GM23338 (cell line): ENCODE measurements around the gene EDA. TPM values are rescaled to one million over a fixed set of nuclear protein-coding genes. Genes with fewer than 3 reads are reported as not detected.

Experiments
- ATAC-seq: fragments of 200-7000 bp; cut with Tn5 transposase; 3 replicates; pipeline ENCODE4 v1.9.1; 2020
- DNase-seq: peaks from one replicate; pipeline ENCODE4 v3.0.0-alpha.2; 2015; ENCODE audit warnings: low spot score
- H2AFZ ChIP-seq: fragments of 200-600 bp; sonication (generic); 2 replicates; pipeline ENCODE4 v1.8.0; 2016; ENCODE audit warnings: antibody characterized with exemption, mild to moderate bottlenecking, moderate library complexity
- H3F3A ChIP-seq: fragments of 200-600 bp; sonication (generic); replicated peaks from 2 replicates; pipeline ENCODE4 v1.8.0; 2017; ENCODE audit warnings: antibody characterized with exemption, mixed run types, low read depth
- H3K27ac ChIP-seq: fragments of 200-600 bp; sonication (generic); 2 replicates; pipeline ENCODE4 v1.6.1; 2016; ENCODE audit warnings: low read depth
- H3K27me3 ChIP-seq: fragments of 200-600 bp; sonication (generic); 2 replicates; pipeline ENCODE4 v1.8.0; 2016; ENCODE audit warnings: mild to moderate bottlenecking, mixed run types, moderate library complexity; ENCODE audit not compliant: insufficient read depth
- H3K36me3 ChIP-seq: fragments of 200-600 bp; sonication (generic); 2 replicates; pipeline ENCODE4 v1.8.0; 2016; ENCODE audit warnings: mild to moderate bottlenecking; ENCODE audit not compliant: insufficient read depth
- H3K4me1 ChIP-seq: fragments of 200-600 bp; sonication (generic); 2 replicates; pipeline ENCODE4 v1.8.0; 2016; ENCODE audit warnings: mild to moderate bottlenecking, moderate library complexity; ENCODE audit not compliant: insufficient read depth
- H3K4me2 ChIP-seq: fragments of 200-600 bp; sonication (generic); 2 replicates; pipeline ENCODE4 v1.7.1; 2017; ENCODE audit warnings: mixed run types
- H3K4me3 ChIP-seq: fragments of 200-600 bp; sonication (generic); 2 replicates; pipeline ENCODE4 v1.6.1; 2016; ENCODE audit warnings: mixed run types
- H3K79me2 ChIP-seq: fragments of 200-600 bp; sonication (generic); replicated peaks from 2 replicates; pipeline ENCODE4 v1.8.0; 2017; ENCODE audit warnings: mild to moderate bottlenecking; ENCODE audit not compliant: insufficient read depth
- H3K9me2 ChIP-seq: fragments of 200-600 bp; sonication (generic); 2 replicates; pipeline ENCODE4 v1.8.0; 2017; ENCODE audit not compliant: insufficient read depth
- H4K20me1 ChIP-seq: fragments of 200-600 bp; sonication (generic); replicated peaks from 2 replicates; pipeline ENCODE4 v1.8.0; 2017; ENCODE audit warnings: mild to moderate bottlenecking; ENCODE audit not compliant: insufficient read depth
- H3K27ac Mint-ChIP-seq: 2 replicates; pipeline ENCODE4 v1.8.0; 2020; ENCODE audit warnings: inconsistent platforms, mild to moderate bottlenecking, moderate library complexity, mixed read lengths
- H3K27me3 Mint-ChIP-seq: 3 replicates; pipeline ENCODE4 v1.8.0; 2022; ENCODE audit warnings: low read depth, mild to moderate bottlenecking, moderate library complexity, mixed read lengths, inconsistent platforms; ENCODE audit not compliant: insufficient read depth, poor library complexity
- H3K36me3 Mint-ChIP-seq: 3 replicates; pipeline ENCODE4 v1.8.0; 2021; ENCODE audit warnings: low read depth, mild to moderate bottlenecking, inconsistent platforms, moderate library complexity, mixed read lengths
- H3K4me1 Mint-ChIP-seq: 3 replicates; pipeline ENCODE4 v1.8.0; 2020; ENCODE audit warnings: mild to moderate bottlenecking, inconsistent platforms, mixed read lengths
- H3K4me3 Mint-ChIP-seq: 3 replicates; pipeline ENCODE4 v1.8.0; 2021; ENCODE audit warnings: moderate library complexity, mild to moderate bottlenecking, inconsistent platforms, mixed read lengths
- H3K9me3 Mint-ChIP-seq: 3 replicates; pipeline ENCODE4 v1.8.0; 2020; ENCODE audit warnings: moderate library complexity, mild to moderate bottlenecking, inconsistent platforms, mixed read lengths
- CREB1 ChIP-seq: fragments of 250-450 bp; sonication (Bioruptor Pico); IDR thresholded peaks from 2 replicates; pipeline ENCODE4 v1.5.0; 2020; ENCODE audit warnings: low read depth, mild to moderate bottlenecking, moderate library complexity
- EZH2 ChIP-seq: fragments of 200-600 bp; sonication (generic); IDR thresholded peaks from one replicate; pipeline ENCODE4 v1.8.0; 2017; ENCODE audit warnings: antibody characterized with exemption, mild to moderate bottlenecking, low read depth; ENCODE audit not compliant: unreplicated experiment
- EZH2phosphoT487 ChIP-seq: fragments of 200-600 bp; sonication (generic); IDR thresholded peaks from one replicate; pipeline ENCODE4 v1.8.1; 2018; ENCODE audit warnings: antibody characterized with exemption; ENCODE audit not compliant: unreplicated experiment
- JUNB ChIP-seq: IDR thresholded peaks from one replicate; pipeline ENCODE4 v1.6.1; 2016; ENCODE audit warnings: antibody characterized with exemption; ENCODE audit not compliant: unreplicated experiment
- NANOG ChIP-seq: IDR thresholded peaks from 2 replicates; pipeline ENCODE4 v1.6.1; 2016; ENCODE audit warnings: antibody characterized with exemption, borderline replicate concordance
- POLR2AphosphoS5 ChIP-seq: IDR thresholded peaks from 2 replicates; pipeline ENCODE4 v1.6.1; 2016; ENCODE audit warnings: antibody characterized with exemption, low read depth
- STAT1 ChIP-seq: IDR thresholded peaks from one replicate; pipeline ENCODE4 v1.6.1; 2016; ENCODE audit warnings: antibody characterized with exemption; ENCODE audit not compliant: unreplicated experiment
- ZNF114 ChIP-seq: fragments of 250-450 bp; sonication (Bioruptor Pico); IDR thresholded peaks from 2 replicates; pipeline ENCODE4 v1.5.0; 2020; ENCODE audit warnings: mild to moderate bottlenecking, moderate library complexity
- ZNF331 ChIP-seq: fragments of 250-450 bp; sonication (Bioruptor Pico); IDR thresholded peaks from 2 replicates; pipeline ENCODE4 v1.5.0; 2020; ENCODE audit warnings: low read depth, mild to moderate bottlenecking, moderate library complexity
- polyA plus RNA-seq: library from polyadenylated mRNA; unstranded; fragments of >200 nt; fragmentation: Nextera tagmentation; extraction: Ambion mirVana; gene quantifications from 2 replicates; pipeline ENCODE4 v1.2.1, GENCODE V29; 2016
- total RNA-seq: library from RNA; depleted of rRNA; stranded (reverse); fragments of >200 nt; shearing (Covaris generic); gene quantifications from 2 replicates; pipeline ENCODE4 v1.2.3, GENCODE V29; 2014
- TF ChIP-seq, protein P1 (sequence below), 2 experiments: fragments of 200-600 bp in 1 of 2; sonication (generic) in 1 of 2; conservative IDR thresholded peaks; 2 replicates each; pipeline versions ENCODE4 v1.5.1 to v1.6.1; 2016 to 2017; ENCODE audit warnings: antibody characterized with exemption in 2 of 2, low read depth in 2 of 2, mild to moderate bottlenecking in 2 of 2, moderate library complexity in 1 of 2
- TF ChIP-seq, protein P2 (sequence below): fragments of 250-450 bp; sonication (Bioruptor Pico); IDR thresholded peaks from 2 replicates; pipeline ENCODE4 v1.5.0; 2020; ENCODE audit warnings: mild to moderate bottlenecking, moderate library complexity
- TF ChIP-seq, protein P3 (sequence below): IDR thresholded peaks from one replicate; pipeline ENCODE4 v1.6.1; 2018; ENCODE audit warnings: antibody characterized with exemption; ENCODE audit not compliant: unreplicated experiment
- TF ChIP-seq, protein P4 (sequence below): IDR thresholded peaks from 2 replicates; pipeline ENCODE4 v1.6.1; 2016; ENCODE audit warnings: antibody characterized with exemption

EDA gene
- total and polyA plus RNA-seq, 2 experiments from 2014 or later, result 6.6 to 19.6 TPM

DNA sequence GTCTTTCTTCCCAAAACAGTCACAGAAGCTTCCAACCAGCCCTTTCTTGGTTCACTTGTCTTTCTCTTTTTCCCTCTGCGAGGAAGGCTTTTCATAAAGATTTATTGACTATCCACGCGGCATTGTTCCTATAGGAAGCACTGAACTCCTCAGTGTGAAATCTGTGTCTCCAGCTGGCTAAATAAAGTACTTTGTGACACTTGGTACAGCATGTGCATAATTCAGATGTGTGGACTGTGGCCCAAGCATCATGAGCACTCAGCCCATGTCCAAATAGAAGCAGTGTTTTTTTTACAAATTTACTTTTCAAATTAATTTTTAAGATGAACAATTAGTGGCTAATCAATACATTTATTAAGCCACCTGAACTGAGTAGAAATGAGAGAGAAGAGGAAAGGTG is 146.4 kb downstream of the EDA start:
- no peaks in the 10 kb centered on the region for H3F3A ChIP-seq
- H3K4me1 Mint-ChIP-seq, result no peaks in the 10 kb centered on the region
- H3K4me1 ChIP-seq, result no peaks in the 10 kb centered on the region
- H3K27me3 Mint-ChIP-seq, result no peaks in the 10 kb centered on the region
- H3K4me3 ChIP-seq, result no peak overlapping the region
- ATAC-seq (no peak), DNase-seq (no peak)
- peaks cover 3% of the 10 kb centered on the region; the same call in 1 of the 3 replicates for H3K9me3 Mint-ChIP-seq
- no peaks in the 10 kb centered on the region for H3K79me2 ChIP-seq
- no peaks in the 10 kb centered on the region for H3K9me2 ChIP-seq
- no peaks in the 10 kb centered on the region for H4K20me1 ChIP-seq
- H3K27me3 ChIP-seq, result no peaks in the 10 kb centered on the region
- H3K4me3 Mint-ChIP-seq, result no peak overlapping the region
- H3K36me3 ChIP-seq, result no peaks in the 10 kb centered on the region
- 0 out of 3 replicates have a peak, but pooled peaks cover 3% of the 10 kb centered on the region for H3K36me3 Mint-ChIP-seq
- no peak overlapping the region for H3K27ac Mint-ChIP-seq
- no peak overlapping the region for H3K27ac ChIP-seq
- no peak overlapping the region for H3K4me2 ChIP-seq
- TF ChIP-seq ZNF331 (no peak), EZH2 (no peak), POLR2AphosphoS5 (no peak), NANOG (no peak), EZH2phosphoT487 (no peak), STAT1 (no peak), ZNF114 (CRISPR knock-in tag) (no peak), CREB1 (no peak), JUNB (no peak)
- TF ChIP-seq, protein P1, sequence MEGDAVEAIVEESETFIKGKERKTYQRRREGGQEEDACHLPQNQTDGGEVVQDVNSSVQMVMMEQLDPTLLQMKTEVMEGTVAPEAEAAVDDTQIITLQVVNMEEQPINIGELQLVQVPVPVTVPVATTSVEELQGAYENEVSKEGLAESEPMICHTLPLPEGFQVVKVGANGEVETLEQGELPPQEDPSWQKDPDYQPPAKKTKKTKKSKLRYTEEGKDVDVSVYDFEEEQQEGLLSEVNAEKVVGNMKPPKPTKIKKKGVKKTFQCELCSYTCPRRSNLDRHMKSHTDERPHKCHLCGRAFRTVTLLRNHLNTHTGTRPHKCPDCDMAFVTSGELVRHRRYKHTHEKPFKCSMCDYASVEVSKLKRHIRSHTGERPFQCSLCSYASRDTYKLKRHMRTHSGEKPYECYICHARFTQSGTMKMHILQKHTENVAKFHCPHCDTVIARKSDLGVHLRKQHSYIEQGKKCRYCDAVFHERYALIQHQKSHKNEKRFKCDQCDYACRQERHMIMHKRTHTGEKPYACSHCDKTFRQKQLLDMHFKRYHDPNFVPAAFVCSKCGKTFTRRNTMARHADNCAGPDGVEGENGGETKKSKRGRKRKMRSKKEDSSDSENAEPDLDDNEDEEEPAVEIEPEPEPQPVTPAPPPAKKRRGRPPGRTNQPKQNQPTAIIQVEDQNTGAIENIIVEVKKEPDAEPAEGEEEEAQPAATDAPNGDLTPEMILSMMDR (conservative IDR thresholded peaks at IDR 0.05; ENCODE audit: low read depth in 2 of 2), result no peak
- TF ChIP-seq, protein P2, sequence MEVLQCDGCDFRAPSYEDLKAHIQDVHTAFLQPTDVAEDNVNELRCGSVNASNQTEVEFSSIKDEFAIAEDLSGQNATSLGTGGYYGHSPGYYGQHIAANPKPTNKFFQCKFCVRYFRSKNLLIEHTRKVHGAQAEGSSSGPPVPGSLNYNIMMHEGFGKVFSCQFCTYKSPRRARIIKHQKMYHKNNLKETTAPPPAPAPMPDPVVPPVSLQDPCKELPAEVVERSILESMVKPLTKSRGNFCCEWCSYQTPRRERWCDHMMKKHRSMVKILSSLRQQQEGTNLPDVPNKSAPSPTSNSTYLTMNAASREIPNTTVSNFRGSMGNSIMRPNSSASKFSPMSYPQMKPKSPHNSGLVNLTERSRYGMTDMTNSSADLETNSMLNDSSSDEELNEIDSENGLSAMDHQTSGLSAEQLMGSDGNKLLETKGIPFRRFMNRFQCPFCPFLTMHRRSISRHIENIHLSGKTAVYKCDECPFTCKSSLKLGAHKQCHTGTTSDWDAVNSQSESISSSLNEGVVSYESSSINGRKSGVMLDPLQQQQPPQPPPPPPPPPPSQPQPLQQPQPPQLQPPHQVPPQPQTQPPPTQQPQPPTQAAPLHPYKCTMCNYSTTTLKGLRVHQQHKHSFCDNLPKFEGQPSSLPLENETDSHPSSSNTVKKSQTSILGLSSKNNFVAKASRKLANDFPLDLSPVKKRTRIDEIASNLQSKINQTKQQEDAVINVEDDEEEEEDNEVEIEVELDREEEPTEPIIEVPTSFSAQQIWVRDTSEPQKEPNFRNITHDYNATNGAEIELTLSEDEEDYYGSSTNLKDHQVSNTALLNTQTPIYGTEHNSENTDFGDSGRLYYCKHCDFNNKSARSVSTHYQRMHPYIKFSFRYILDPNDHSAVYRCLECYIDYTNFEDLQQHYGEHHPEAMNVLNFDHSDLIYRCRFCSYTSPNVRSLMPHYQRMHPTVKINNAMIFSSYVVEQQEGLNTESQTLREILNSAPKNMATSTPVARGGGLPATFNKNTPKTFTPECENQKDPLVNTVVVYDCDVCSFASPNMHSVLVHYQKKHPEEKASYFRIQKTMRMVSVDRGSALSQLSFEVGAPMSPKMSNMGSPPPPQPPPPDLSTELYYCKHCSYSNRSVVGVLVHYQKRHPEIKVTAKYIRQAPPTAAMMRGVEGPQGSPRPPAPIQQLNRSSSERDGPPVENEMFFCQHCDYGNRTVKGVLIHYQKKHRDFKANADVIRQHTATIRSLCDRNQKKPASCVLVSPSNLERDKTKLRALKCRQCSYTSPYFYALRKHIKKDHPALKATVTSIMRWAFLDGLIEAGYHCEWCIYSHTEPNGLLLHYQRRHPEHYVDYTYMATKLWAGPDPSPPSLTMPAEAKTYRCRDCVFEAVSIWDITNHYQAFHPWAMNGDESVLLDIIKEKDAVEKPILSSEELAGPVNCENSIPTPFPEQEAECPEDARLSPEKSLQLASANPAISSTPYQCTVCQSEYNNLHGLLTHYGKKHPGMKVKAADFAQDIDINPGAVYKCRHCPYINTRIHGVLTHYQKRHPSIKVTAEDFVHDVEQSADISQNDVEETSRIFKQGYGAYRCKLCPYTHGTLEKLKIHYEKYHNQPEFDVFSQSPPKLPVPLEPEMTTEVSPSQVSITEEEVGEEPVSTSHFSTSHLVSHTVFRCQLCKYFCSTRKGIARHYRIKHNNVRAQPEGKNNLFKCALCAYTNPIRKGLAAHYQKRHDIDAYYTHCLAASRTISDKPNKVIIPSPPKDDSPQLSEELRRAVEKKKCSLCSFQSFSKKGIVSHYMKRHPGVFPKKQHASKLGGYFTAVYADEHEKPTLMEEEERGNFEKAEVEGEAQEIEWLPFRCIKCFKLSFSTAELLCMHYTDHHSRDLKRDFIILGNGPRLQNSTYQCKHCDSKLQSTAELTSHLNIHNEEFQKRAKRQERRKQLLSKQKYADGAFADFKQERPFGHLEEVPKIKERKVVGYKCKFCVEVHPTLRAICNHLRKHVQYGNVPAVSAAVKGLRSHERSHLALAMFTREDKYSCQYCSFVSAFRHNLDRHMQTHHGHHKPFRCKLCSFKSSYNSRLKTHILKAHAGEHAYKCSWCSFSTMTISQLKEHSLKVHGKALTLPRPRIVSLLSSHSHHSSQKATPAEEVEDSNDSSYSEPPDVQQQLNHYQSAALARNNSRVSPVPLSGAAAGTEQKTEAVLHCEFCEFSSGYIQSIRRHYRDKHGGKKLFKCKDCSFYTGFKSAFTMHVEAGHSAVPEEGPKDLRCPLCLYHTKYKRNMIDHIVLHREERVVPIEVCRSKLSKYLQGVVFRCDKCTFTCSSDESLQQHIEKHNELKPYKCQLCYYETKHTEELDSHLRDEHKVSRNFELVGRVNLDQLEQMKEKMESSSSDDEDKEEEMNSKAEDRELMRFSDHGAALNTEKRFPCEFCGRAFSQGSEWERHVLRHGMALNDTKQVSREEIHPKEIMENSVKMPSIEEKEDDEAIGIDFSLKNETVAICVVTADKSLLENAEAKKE (CRISPR knock-in tag), result no peak
- TF ChIP-seq, protein P3, sequence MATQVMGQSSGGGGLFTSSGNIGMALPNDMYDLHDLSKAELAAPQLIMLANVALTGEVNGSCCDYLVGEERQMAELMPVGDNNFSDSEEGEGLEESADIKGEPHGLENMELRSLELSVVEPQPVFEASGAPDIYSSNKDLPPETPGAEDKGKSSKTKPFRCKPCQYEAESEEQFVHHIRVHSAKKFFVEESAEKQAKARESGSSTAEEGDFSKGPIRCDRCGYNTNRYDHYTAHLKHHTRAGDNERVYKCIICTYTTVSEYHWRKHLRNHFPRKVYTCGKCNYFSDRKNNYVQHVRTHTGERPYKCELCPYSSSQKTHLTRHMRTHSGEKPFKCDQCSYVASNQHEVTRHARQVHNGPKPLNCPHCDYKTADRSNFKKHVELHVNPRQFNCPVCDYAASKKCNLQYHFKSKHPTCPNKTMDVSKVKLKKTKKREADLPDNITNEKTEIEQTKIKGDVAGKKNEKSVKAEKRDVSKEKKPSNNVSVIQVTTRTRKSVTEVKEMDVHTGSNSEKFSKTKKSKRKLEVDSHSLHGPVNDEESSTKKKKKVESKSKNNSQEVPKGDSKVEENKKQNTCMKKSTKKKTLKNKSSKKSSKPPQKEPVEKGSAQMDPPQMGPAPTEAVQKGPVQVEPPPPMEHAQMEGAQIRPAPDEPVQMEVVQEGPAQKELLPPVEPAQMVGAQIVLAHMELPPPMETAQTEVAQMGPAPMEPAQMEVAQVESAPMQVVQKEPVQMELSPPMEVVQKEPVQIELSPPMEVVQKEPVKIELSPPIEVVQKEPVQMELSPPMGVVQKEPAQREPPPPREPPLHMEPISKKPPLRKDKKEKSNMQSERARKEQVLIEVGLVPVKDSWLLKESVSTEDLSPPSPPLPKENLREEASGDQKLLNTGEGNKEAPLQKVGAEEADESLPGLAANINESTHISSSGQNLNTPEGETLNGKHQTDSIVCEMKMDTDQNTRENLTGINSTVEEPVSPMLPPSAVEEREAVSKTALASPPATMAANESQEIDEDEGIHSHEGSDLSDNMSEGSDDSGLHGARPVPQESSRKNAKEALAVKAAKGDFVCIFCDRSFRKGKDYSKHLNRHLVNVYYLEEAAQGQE, result no peak
- TF ChIP-seq, protein P4, sequence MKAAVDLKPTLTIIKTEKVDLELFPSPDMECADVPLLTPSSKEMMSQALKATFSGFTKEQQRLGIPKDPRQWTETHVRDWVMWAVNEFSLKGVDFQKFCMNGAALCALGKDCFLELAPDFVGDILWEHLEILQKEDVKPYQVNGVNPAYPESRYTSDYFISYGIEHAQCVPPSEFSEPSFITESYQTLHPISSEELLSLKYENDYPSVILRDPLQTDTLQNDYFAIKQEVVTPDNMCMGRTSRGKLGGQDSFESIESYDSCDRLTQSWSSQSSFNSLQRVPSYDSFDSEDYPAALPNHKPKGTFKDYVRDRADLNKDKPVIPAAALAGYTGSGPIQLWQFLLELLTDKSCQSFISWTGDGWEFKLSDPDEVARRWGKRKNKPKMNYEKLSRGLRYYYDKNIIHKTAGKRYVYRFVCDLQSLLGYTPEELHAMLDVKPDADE, result no peak
- H2AFZ ChIP-seq, result no peak overlapping the region
